Panc1 (cell line): Measurements from ENCODE around the gene OSBPL10. TPM values are rescaled to one million over a fixed set of nuclear protein-coding genes. Genes with fewer than 3 reads are reported as not detected.

ENCODE experiments used
- ATAC-seq: fragments of 200-7000 bp; cut with Tn5 transposase; 2 replicates; pipeline ENCODE4 v1.9.1; 2020; ENCODE audit warnings: mild to moderate bottlenecking, moderate library complexity
- BruUV-seq: library from RNA; stranded (reverse); fragments of 400-500 nt; replicated peaks from 2 replicates; lab custom pipeline; 2021; lab: Mats Ljungman, UMichigan
- CTCF ChIA-PET: fragments of 300-600 bp; sonication (Branson Sonifier 250); formaldehyde crosslinking; loops from one replicate; lab custom pipeline; 2022; ENCODE audit warnings: antibody characterized with exemption; lab: Charles Lee
- POLR2A ChIA-PET: fragments of 300-600 bp; sonication (Branson Sonifier 250); formaldehyde crosslinking; loops from one replicate; lab custom pipeline; 2022; ENCODE audit warnings: antibody characterized with exemption; lab: Charles Lee
- DNase-seq: peaks from one replicate; pipeline ENCODE4 v3.0.0-alpha.2; 2010; ENCODE audit warnings: low read depth, low spot score
- H3K27ac ChIP-seq: 2 replicates; pipeline ENCODE4 v1.5.1; 2011; ENCODE audit warnings: mild to moderate bottlenecking, low read length, inconsistent platforms
- H3K27me3 ChIP-seq: fragments of 200-500 bp; sonication (Bioruptor generic); 2 replicates; pipeline ENCODE4 v1.6.0; 2014; ENCODE audit warnings: low read length, inconsistent platforms; ENCODE audit not compliant: control insufficient read depth, insufficient read depth
- H3K36me3 ChIP-seq: fragments of 200-500 bp; sonication (Bioruptor generic); 2 replicates; pipeline ENCODE4 v1.5.1; 2014; ENCODE audit warnings: inconsistent platforms, mild to moderate bottlenecking, low read length, moderate library complexity; ENCODE audit not compliant: control insufficient read depth, insufficient read depth
- H3K4me1 ChIP-seq: 2 replicates; pipeline ENCODE4 v1.5.1; 2011; ENCODE audit warnings: inconsistent platforms, mild to moderate bottlenecking, low read length, moderate library complexity; ENCODE audit not compliant: control insufficient read depth, insufficient read depth
- H3K4me3 ChIP-seq, 2 experiments: 2 replicates each; pipeline ENCODE4 v1.5.1; 2011 to 2012; ENCODE audit warnings: low read depth in 2 of 2, low read length in 2 of 2, mild to moderate bottlenecking in 2 of 2, inconsistent platforms in 1 of 2, moderate library complexity in 1 of 2
- H3K9me3 ChIP-seq: fragments of 200-500 bp; sonication (Bioruptor generic); 2 replicates; pipeline ENCODE4 v1.5.1; 2014; ENCODE audit warnings: low read depth, mild to moderate bottlenecking, inconsistent platforms, low read length, moderate library complexity; ENCODE audit not compliant: control insufficient read depth, insufficient read depth
- POLR2AphosphoS5 ChIP-seq: IDR thresholded peaks from 2 replicates; pipeline ENCODE4 v1.6.1; 2012; ENCODE audit warnings: mild to moderate bottlenecking, low read depth, low read length, moderate library complexity
- REST ChIP-seq, 2 experiments: IDR thresholded peaks; 2 replicates each; pipeline ENCODE4 v1.6.1; 2011 to 2012; ENCODE audit warnings: low read depth in 2 of 2, control low read depth in 1 of 2, low read length in 1 of 2, mild to moderate bottlenecking in 1 of 2, moderate library complexity in 1 of 2; ENCODE audit not compliant: insufficient read depth in 1 of 2
- SIN3A ChIP-seq: IDR thresholded peaks from 2 replicates; pipeline ENCODE4 v1.6.1; 2012; ENCODE audit warnings: low read depth, mild to moderate bottlenecking, low read length, moderate library complexity, borderline replicate concordance; ENCODE audit not compliant: insufficient read depth
- TCF7L2 ChIP-seq: IDR thresholded peaks from 2 replicates; pipeline ENCODE4 v1.6.1; 2011; ENCODE audit warnings: mild to moderate bottlenecking, low read depth, low read length, inconsistent platforms
- in situ Hi-C: cut with HindIII; loops from 2 replicates; pipeline ENCODE4 v1.10.0; 2016; ENCODE audit warnings: low sequenced_read_pairs, low pct_unique_long_range_greater_than_20kb
- intact Hi-C: fragments of 100-400 bp; cut with micrococcal nuclease; formaldehyde crosslinking; loops from one replicate; pipeline ENCODE4 v1.10.0; 2022; ENCODE audit not compliant: unreplicated experiment
- total RNA-seq: library from RNA; stranded (reverse); gene quantifications from one replicate; pipeline ENCODE4 v1.2.1, GENCODE V29; 2021; ENCODE audit not compliant: unreplicated experiment
- TF ChIP-seq, protein P1 (sequence below): fragments of 450-650 bp; IDR thresholded peaks from 2 replicates; pipeline ENCODE4 v1.5.1; 2017; ENCODE audit warnings: mild to moderate bottlenecking

Gene OSBPL10
- total RNA-seq, 1 experiment from 2014 or later: 88.1 TPM

- DNase-seq: no peak
Observed at GRCh38 chr3:31815006-31815405, 166.1 kb downstream of the OSBPL10 start.

DNA sequence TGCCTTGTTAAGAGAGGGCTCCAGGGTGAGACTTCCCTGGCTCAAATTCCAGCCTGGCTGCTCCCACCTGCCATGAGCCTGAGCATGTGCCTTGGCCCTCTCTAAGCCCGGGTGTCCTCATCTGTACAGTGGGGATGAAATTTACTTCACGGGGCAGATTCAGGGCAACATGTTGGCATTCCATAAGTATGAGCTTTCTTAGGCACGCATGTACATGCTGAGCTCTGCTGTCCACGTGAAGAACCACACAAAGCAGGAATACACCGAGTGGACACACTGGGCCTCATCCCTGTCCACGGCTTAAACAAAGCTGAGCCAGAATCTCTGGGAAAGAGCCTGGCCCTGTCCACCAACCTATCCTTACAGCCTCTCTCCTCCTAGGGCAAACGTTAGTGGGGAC, 167.4 kb downstream of the OSBPL10 start:
- Histone ChIP-seq H3K27me3 (no peaks in the 10 kb centered on the region), H3K36me3 (no peaks in the 10 kb centered on the region), H3K27ac (no peak overlapping the region), H3K4me1 (no peaks in the 10 kb centered on the region), H3K9me3 (no peaks in the 10 kb centered on the region), H3K4me3 (no peak overlapping the region)
- ChIA-PET CTCF (no interaction called here), POLR2A (no interaction called here)
- intact Hi-C loops: no loop called here
- in situ Hi-C loops: no loop called here
- no peak for DNase-seq
- ATAC-seq: no peak
- BruUV-seq: no TSS peak
- no peak for TF ChIP-seq SIN3A
- TF ChIP-seq POLR2AphosphoS5: no peak
- TF ChIP-seq TCF7L2: no peak
- TF ChIP-seq REST (IDR thresholded peaks at IDR 0.05; ENCODE audit: insufficient read depth in 1 of 2, low read depth in 2 of 2, low read length in 1 of 2): no peak

More at GRCh38 chr3:31815006-31815405, 166.1 kb downstream of the OSBPL10 start:
- no peaks in the 10 kb centered on the region for H3K4me1 ChIP-seq
- in situ Hi-C loops (no loop called here), intact Hi-C loops (no loop called here)
- H3K9me3 ChIP-seq: no peaks in the 10 kb centered on the region
- no peak overlapping the region for H3K27ac ChIP-seq
- ChIA-PET CTCF (no interaction called here), POLR2A (no interaction called here)
- no peaks in the 10 kb centered on the region for H3K36me3 ChIP-seq
- BruUV-seq: no TSS peak
- no peak overlapping the region for H3K4me3 ChIP-seq
- no peak for ATAC-seq
- no peaks in the 10 kb centered on the region for H3K27me3 ChIP-seq
- TF ChIP-seq SIN3A (no peak), TCF7L2 (no peak), REST (IDR thresholded peaks at IDR 0.05; ENCODE audit: insufficient read depth in 1 of 2, low read depth in 2 of 2, low read length in 1 of 2) (no peak), POLR2AphosphoS5 (no peak)
- TF ChIP-seq, protein P1, sequence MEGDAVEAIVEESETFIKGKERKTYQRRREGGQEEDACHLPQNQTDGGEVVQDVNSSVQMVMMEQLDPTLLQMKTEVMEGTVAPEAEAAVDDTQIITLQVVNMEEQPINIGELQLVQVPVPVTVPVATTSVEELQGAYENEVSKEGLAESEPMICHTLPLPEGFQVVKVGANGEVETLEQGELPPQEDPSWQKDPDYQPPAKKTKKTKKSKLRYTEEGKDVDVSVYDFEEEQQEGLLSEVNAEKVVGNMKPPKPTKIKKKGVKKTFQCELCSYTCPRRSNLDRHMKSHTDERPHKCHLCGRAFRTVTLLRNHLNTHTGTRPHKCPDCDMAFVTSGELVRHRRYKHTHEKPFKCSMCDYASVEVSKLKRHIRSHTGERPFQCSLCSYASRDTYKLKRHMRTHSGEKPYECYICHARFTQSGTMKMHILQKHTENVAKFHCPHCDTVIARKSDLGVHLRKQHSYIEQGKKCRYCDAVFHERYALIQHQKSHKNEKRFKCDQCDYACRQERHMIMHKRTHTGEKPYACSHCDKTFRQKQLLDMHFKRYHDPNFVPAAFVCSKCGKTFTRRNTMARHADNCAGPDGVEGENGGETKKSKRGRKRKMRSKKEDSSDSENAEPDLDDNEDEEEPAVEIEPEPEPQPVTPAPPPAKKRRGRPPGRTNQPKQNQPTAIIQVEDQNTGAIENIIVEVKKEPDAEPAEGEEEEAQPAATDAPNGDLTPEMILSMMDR: no peak
